A549 (cell line): ENCODE data around the gene CCDC40. TPM values are rescaled to one million over a fixed set of nuclear protein-coding genes. Genes with fewer than 3 reads are reported as not detected.
A peak's percentile ranks its signal among the peaks of the same experiment; 100 is the strongest.

Experiments used
- CBX8 ChIP-seq: fragments of 200-600 bp; sonication (generic); IDR thresholded peaks from 2 replicates; pipeline ENCODE4 v1.6.1; 2016
- CHD2 ChIP-seq: fragments of 150-350 bp; IDR thresholded peaks from 2 replicates; pipeline ENCODE4 v1.6.1; 2014; ENCODE audit warnings: low read length; ENCODE audit not compliant: partially characterized antibody
- ELK1 ChIP-seq: fragments of 150-350 bp; IDR thresholded peaks from 2 replicates; pipeline ENCODE4 v1.6.1; 2014; ENCODE audit warnings: low read depth, mild to moderate bottlenecking, low read length
- ESRRA ChIP-seq: fragments of 150-350 bp; IDR thresholded peaks from 2 replicates; pipeline ENCODE4 v1.6.1; 2014; ENCODE audit warnings: mild to moderate bottlenecking, low read length, borderline replicate concordance
- FOSL2 ChIP-seq, 2 experiments: fragments of 450-650 bp in 1 of 2; fragments of >200 bp in 1 of 2; sonication (Bioruptor Twin) in 1 of 2; formaldehyde crosslinking; IDR thresholded peaks; 2 replicates each; pipeline versions ENCODE4 v1.5.0 to v1.6.1; 2016 to 2020; ENCODE audit warnings: mild to moderate bottlenecking in 1 of 2, moderate library complexity in 1 of 2
- FOXS1 ChIP-seq: fragments of 250-450 bp; sonication (Bioruptor Pico); IDR thresholded peaks from 2 replicates; pipeline ENCODE4 v1.5.0; 2020; ENCODE audit warnings: mild to moderate bottlenecking, moderate library complexity
- HDAC2 ChIP-seq: fragments of 200-600 bp; sonication (generic); IDR thresholded peaks from 2 replicates; pipeline ENCODE4 v1.6.1; 2016
- JUN ChIP-seq, 2 experiments: fragments of >200 bp; sonication (Bioruptor Twin); formaldehyde crosslinking; IDR thresholded peaks; 2 replicates in 1 of 2; 3 replicates in 1 of 2; pipeline ENCODE4 v1.6.1; 2016 to 2017
- KDM1A ChIP-seq: fragments of 200-600 bp; sonication (generic); IDR thresholded peaks from 2 replicates; pipeline ENCODE4 v1.6.1; 2016; ENCODE audit warnings: low read depth, mild to moderate bottlenecking
- KDM5A ChIP-seq: fragments of 200-600 bp; sonication (generic); IDR thresholded peaks from 2 replicates; pipeline ENCODE4 v1.6.1; 2016; ENCODE audit warnings: antibody characterized with exemption, mild to moderate bottlenecking
- MYC ChIP-seq: IDR thresholded peaks from 2 replicates; pipeline ENCODE4 v1.6.1; 2012; ENCODE audit warnings: mild to moderate bottlenecking, inconsistent platforms, low read length, improper control_type of control experiment, borderline replicate concordance
- NFE2L2 ChIP-seq: fragments of 150-350 bp; conservative IDR thresholded peaks from 2 replicates; pipeline ENCODE4 v1.6.1; 2014; ENCODE audit warnings: low read length
- NR3C1 ChIP-seq: fragments of >200 bp; sonication (Bioruptor Twin); formaldehyde crosslinking; IDR thresholded peaks from 3 replicates; pipeline ENCODE4 v1.6.1; 2017
- RCOR1 ChIP-seq: fragments of 150-350 bp; IDR thresholded peaks from 2 replicates; pipeline ENCODE4 v1.6.1; 2014; ENCODE audit warnings: antibody characterized with exemption, low read length, low read depth
- REST ChIP-seq: fragments of 200-600 bp; sonication (generic); IDR thresholded peaks from 2 replicates; pipeline ENCODE4 v1.6.1; 2016; ENCODE audit warnings: antibody characterized with exemption, mild to moderate bottlenecking, moderate library complexity
- RFX5 ChIP-seq: fragments of 450-650 bp; IDR thresholded peaks from 2 replicates; pipeline ENCODE4 v1.7.1; 2014; ENCODE audit warnings: antibody characterized with exemption, mild to moderate bottlenecking, moderate library complexity
- TFCP2L1 ChIP-seq: fragments of 250-450 bp; sonication (Bioruptor Pico); IDR thresholded peaks from 2 replicates; pipeline ENCODE4 v1.5.0; 2021; ENCODE audit warnings: mild to moderate bottlenecking
- USF2 ChIP-seq: fragments of 450-650 bp; IDR thresholded peaks from 2 replicates; pipeline ENCODE4 v1.6.1; 2014; ENCODE audit warnings: antibody characterized with exemption
- ZSCAN20 ChIP-seq: fragments of 250-450 bp; sonication (Bioruptor Pico); IDR thresholded peaks from 2 replicates; pipeline ENCODE4 v1.8.0; 2022; ENCODE audit warnings: mild to moderate bottlenecking, moderate library complexity
- polyA plus RNA-seq, 4 experiments: library from polyadenylated mRNA; depleted of rRNA in 3 of 4; stranded (reverse); fragments of >200 nt; fragmentation: RNase III in 1 of 4; extraction: RNeasy Plus Mini Kit Qiagen cat#74134 plus additional on column Dnase treatment in 1 of 4; gene quantifications; 2 replicates in 3 of 4; 3 replicates in 1 of 4; pipeline ENCODE4 v1.2.3, GENCODE V29; 2011 to 2017
- TF ChIP-seq, protein P1 (sequence below): fragments of 250-450 bp; sonication (Bioruptor Pico); IDR thresholded peaks from 2 replicates; pipeline ENCODE4 v1.5.0; 2020; ENCODE audit warnings: low read depth, mild to moderate bottlenecking, moderate library complexity
- TF ChIP-seq, protein P2 (sequence below): fragments of >200 bp; sonication (Bioruptor Twin); formaldehyde crosslinking; IDR thresholded peaks from 2 replicates; pipeline ENCODE4 v1.6.1; 2016
- TF ChIP-seq, protein P3 (sequence below): IDR thresholded peaks from 2 replicates; pipeline ENCODE4 v1.6.1; 2012

CCDC40 gene
- polyA plus RNA-seq, 2 of the 4 experiments (the other 2 are of a cell fraction) = 5.9 to 11.3 TPM

GRCh38 chr17:80005360-80006338, 30.8 kb upstream of the CCDC40 start (continued):
- no peak for TF ChIP-seq KDM1A
- TF ChIP-seq ELK1 = no peak
- TF ChIP-seq CHD2 = no peak
- TF ChIP-seq HDAC2 = no peak
- TF ChIP-seq RCOR1 = no peak
- TF ChIP-seq FOSL2 (IDR thresholded peaks at IDR 0.05) = no peak
- no peak for TF ChIP-seq FOSL2 (CRISPR knock-in tag; IDR thresholded peaks at IDR 0.05)
- no peak for TF ChIP-seq KDM5A
- TF ChIP-seq, protein P1, sequence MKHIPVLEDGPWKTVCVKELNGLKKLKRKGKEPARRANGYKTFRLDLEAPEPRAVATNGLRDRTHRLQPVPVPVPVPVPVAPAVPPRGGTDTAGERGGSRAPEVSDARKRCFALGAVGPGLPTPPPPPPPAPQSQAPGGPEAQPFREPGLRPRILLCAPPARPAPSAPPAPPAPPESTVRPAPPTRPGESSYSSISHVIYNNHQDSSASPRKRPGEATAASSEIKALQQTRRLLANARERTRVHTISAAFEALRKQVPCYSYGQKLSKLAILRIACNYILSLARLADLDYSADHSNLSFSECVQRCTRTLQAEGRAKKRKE (CRISPR knock-in tag) = no peak
- no peak for TF ChIP-seq RFX5
- TF ChIP-seq ESRRA = no peak
- TF ChIP-seq CBX8 = no peak
- TF ChIP-seq FOXS1 (CRISPR knock-in tag) = no peak
- TF ChIP-seq ZSCAN20 (CRISPR knock-in tag) = no peak
- TF ChIP-seq, protein P2, sequence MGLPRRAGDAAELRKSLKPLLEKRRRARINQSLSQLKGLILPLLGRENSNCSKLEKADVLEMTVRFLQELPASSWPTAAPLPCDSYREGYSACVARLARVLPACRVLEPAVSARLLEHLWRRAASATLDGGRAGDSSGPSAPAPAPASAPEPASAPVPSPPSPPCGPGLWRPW = no peak
- TF ChIP-seq MYC = no peak
- TF ChIP-seq REST = no peak
- TF ChIP-seq NR3C1 = no peak
- TF ChIP-seq, protein P3, sequence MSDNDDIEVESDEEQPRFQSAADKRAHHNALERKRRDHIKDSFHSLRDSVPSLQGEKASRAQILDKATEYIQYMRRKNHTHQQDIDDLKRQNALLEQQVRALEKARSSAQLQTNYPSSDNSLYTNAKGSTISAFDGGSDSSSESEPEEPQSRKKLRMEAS = 0 out of 2 replicates have a peak, but pooled peaks have one; percentile 23
- TF ChIP-seq NFE2L2 = no peak
- no peak for TF ChIP-seq JUN (IDR thresholded peaks at IDR 0.05)
- no peak for TF ChIP-seq TFCP2L1 (CRISPR knock-in tag)
- no peak for TF ChIP-seq USF2
